ENCODE measurements around the gene DLX1.

DLX1 gene

GRCh38 chr2:172088245-172089004 is 3.1 kb downstream of the DLX1 start:
- no peak for DNase-seq

- DNase-seq = no peak
Observed at GRCh38 chr2:172089005-172089504, 3.7 kb downstream of the DLX1 start.

GRCh38 chr2:172089633-172090032 is 4.3 kb downstream of the DLX1 start:
- no peak for DNase-seq

- no peak for DNase-seq
Observed at GRCh38 chr2:172090044-172090961, 5.0 kb downstream of the DLX1 start.

GRCh38 chr2:172091000-172091641 is 5.8 kb downstream of the DLX1 start:
- no peak for DNase-seq

- no peak for DNase-seq
Observed at GRCh38 chr2:172091761-172092566, 6.7 kb downstream of the DLX1 start.

- DNase-seq = no peak
Observed at GRCh38 chr2:172092716-172093415, 7.6 kb downstream of the DLX1 start.

- no peak for DNase-seq
Observed at GRCh38 chr2:172093416-172094293, 8.3 kb downstream of the DLX1 start.

- no peak for DNase-seq
Observed at GRCh38 chr2:172094294-172095145, 9.2 kb downstream of the DLX1 start.

- DNase-seq = no peak
Observed at GRCh38 chr2:172095146-172095904, 10.0 kb downstream of the DLX1 start.

- DNase-seq = no peak
Observed at GRCh38 chr2:172095905-172096625, 10.8 kb downstream of the DLX1 start.

- DNase-seq = peak; percentile 23
Observed at GRCh38 chr2:172096626-172097547, 11.6 kb downstream of the DLX1 start.

GRCh38 chr2:172097557-172098131 is 12.3 kb downstream of the DLX1 start:
- DNase-seq = no peak

GRCh38 chr2:172098287-172098649 is 13.0 kb downstream of the DLX1 start:
- DNase-seq = no peak

- DNase-seq = no peak
Observed at GRCh38 chr2:172098650-172099471, 13.6 kb downstream of the DLX1 start.

Measured in NCI-H526 treated with DMSO at 0.1 percent for 48 hours (cell line).